B cell (primary cell): ENCODE data around the gene LMOD2. TPM values are rescaled to one million over a fixed set of nuclear protein-coding genes. Genes with fewer than 3 reads are reported as not detected.

Experiments
- ATAC-seq: fragments of 200-7000 bp; cut with Tn5 transposase; one replicate; pipeline ENCODE4 v1.10.0; 2021; ENCODE audit warnings: low read depth, mild to moderate bottlenecking, moderate number of reproducible peaks, moderate library complexity
- CTCF ChIA-PET: fragments of 350-600 bp; sonication (Branson Sonifier 250); formaldehyde crosslinking; loops from one replicate; lab custom pipeline; 2021; ENCODE audit warnings: antibody characterized with exemption, inconsistent platforms; lab: Charles Lee
- POLR2A ChIA-PET: fragments of 350-600 bp; sonication (Branson Sonifier 250); formaldehyde crosslinking; loops from one replicate; lab custom pipeline; 2021; ENCODE audit warnings: antibody characterized with exemption; lab: Charles Lee
- DNase-seq: peaks from one replicate; pipeline ENCODE4 v3.0.0; 2013
- H2AFZ ChIP-seq: 2 replicates; pipeline ENCODE4 v1.6.1; 2012; ENCODE audit warnings: mild to moderate bottlenecking, low read depth, low read length; ENCODE audit not compliant: insufficient read depth, poor library complexity, severe bottlenecking
- H3K27ac ChIP-seq, 2 donors: 1 replicate in 1 of 2; 2 replicates in 1 of 2; pipeline ENCODE4 v1.5.1; 2012 to 2013; ENCODE audit warnings: low read length in 2 of 2, mild to moderate bottlenecking in 2 of 2, moderate library complexity in 1 of 2
- H3K27me3 ChIP-seq, 4 experiments: fragments of 200-600 bp in 1 of 4; sonication (generic) in 1 of 4; replicated peaks in 1 of 4; 1 replicate in 2 of 4; 2 replicates in 2 of 4; pipeline versions ENCODE4 v1.6.1 to v1.7.0; 2013 to 2016; ENCODE audit warnings: low read length in 3 of 4, mild to moderate bottlenecking in 2 of 4, mixed read lengths in 1 of 4, moderate library complexity in 1 of 4; ENCODE audit not compliant: insufficient read depth in 4 of 4, control insufficient read depth in 3 of 4; ENCODE audit errors: control extremely low read depth in 1 of 4
- H3K36me3 ChIP-seq, 2 experiments: replicated peaks in 1 of 2; 1 replicate in 1 of 2; 2 replicates in 1 of 2; pipeline versions ENCODE4 v1.6.1 to v1.7.1; 2013; ENCODE audit warnings: low read length in 1 of 2; ENCODE audit not compliant: insufficient read depth in 2 of 2, control insufficient read depth in 1 of 2; ENCODE audit errors: control extremely low read depth in 1 of 2, extremely low read depth in 1 of 2
- H3K4me1 ChIP-seq, 2 donors: fragments of 200-600 bp in 1 of 2; sonication (generic) in 1 of 2; 1 replicate in 1 of 2; 2 replicates in 1 of 2; pipeline versions ENCODE4 v1.5.1 to v1.6.1; 2013 to 2017; ENCODE audit warnings: low read length in 2 of 2; ENCODE audit not compliant: control insufficient read depth in 2 of 2, insufficient read depth in 2 of 2
- H3K4me2 ChIP-seq: replicated peaks from 2 replicates; pipeline ENCODE3; 2012; ENCODE audit warnings: mild to moderate bottlenecking, low read depth, low read length; ENCODE audit not compliant: poor library complexity, severe bottlenecking
- H3K4me3 ChIP-seq, 5 experiments: fragments of 200-600 bp in 1 of 5; sonication (generic) in 1 of 5; 1 replicate in 3 of 5; 2 replicates in 2 of 5; pipeline versions ENCODE4 v1.5.1 to v1.7.0; 2011 to 2016; ENCODE audit warnings: low read length in 4 of 5, mild to moderate bottlenecking in 4 of 5, low read depth in 2 of 5, control low read depth in 1 of 5, moderate library complexity in 1 of 5; ENCODE audit not compliant: insufficient read depth in 1 of 5; ENCODE audit errors: control extremely low read depth in 1 of 5, extremely low read depth in 1 of 5
- H3K79me2 ChIP-seq: fragments of 200-600 bp; sonication (generic); one replicate; pipeline ENCODE4 v1.6.0; 2016; ENCODE audit warnings: low read length; ENCODE audit not compliant: control insufficient read depth, insufficient read depth
- H3K9ac ChIP-seq: fragments of 200-600 bp; sonication (generic); 2 replicates; pipeline ENCODE4 v1.6.1; 2017; ENCODE audit warnings: mild to moderate bottlenecking, low read length, moderate library complexity
- H3K9me3 ChIP-seq, 3 donors: one replicate each; pipeline versions ENCODE4 v1.6.1 to v1.7.1; 2013; ENCODE audit warnings: low read length in 2 of 3; ENCODE audit not compliant: control insufficient read depth in 2 of 3, insufficient read depth in 1 of 3; ENCODE audit errors: control extremely low read depth in 1 of 3
- H4K20me1 ChIP-seq: 2 replicates; pipeline ENCODE4 v1.6.0; 2012; ENCODE audit warnings: mild to moderate bottlenecking, low read length; ENCODE audit not compliant: insufficient read depth, control insufficient read depth, poor library complexity, severe bottlenecking
- H3K27ac Mint-ChIP-seq: one replicate; pipeline ENCODE4 v1.8.0; 2021; ENCODE audit warnings: mixed read lengths
- H3K27me3 Mint-ChIP-seq: one replicate; pipeline ENCODE4 v1.8.0; 2021; ENCODE audit warnings: mixed read lengths
- H3K4me1 Mint-ChIP-seq: one replicate; pipeline ENCODE4 v1.8.0; 2021; ENCODE audit warnings: mixed read lengths
- H3K4me3 Mint-ChIP-seq: one replicate; pipeline ENCODE4 v1.8.0; 2021; ENCODE audit warnings: mixed read lengths
- H3K9me3 Mint-ChIP-seq: one replicate; pipeline ENCODE4 v1.8.0; 2022; ENCODE audit warnings: mixed read lengths; ENCODE audit not compliant: insufficient read depth
- EZH2 ChIP-seq: IDR thresholded peaks from 2 replicates; pipeline ENCODE4 v1.6.1; 2012; ENCODE audit warnings: borderline replicate concordance, low read depth, mild to moderate bottlenecking, moderate library complexity, low read length; ENCODE audit not compliant: insufficient read depth, poor library complexity, severe bottlenecking
- WGBS: methylation state at CpG from one replicate; pipeline ENCODE4 v1.1.5; 2013; ENCODE audit warnings: missing lambda C conversion rate; ENCODE audit not compliant: insufficient coverage; 5-methylcytosine and 5-hydroxymethylcytosine counted together
- intact Hi-C: fragments of 100-400 bp; cut with micrococcal nuclease; formaldehyde crosslinking; loops from one replicate; pipeline ENCODE4 v1.10.0; 2022
- polyA plus RNA-seq: library from polyadenylated mRNA; depleted of rRNA; stranded (reverse); fragments of >200 nt; gene quantifications from 2 replicates; pipeline ENCODE4 v1.2.3, GENCODE V29; 2012
- total RNA-seq, 2 donors: library from RNA; stranded (reverse); fragments of 120-200 nt in 1 of 2; gene quantifications; 1 replicate in 1 of 2; 2 replicates in 1 of 2; pipeline versions ENCODE4 v1.2.3 to v1.2.4, GENCODE V29; 2013 to 2022
- TF ChIP-seq, protein P1 (sequence below): fragments of 200-600 bp; IDR thresholded peaks from one replicate; pipeline ENCODE4 v1.8.0; 2022; ENCODE audit warnings: antibody characterized with exemption, mild to moderate bottlenecking

The LMOD2 gene
- total and polyA plus RNA-seq, 2 donors (not counting 1 experiment from before 2014, with no cell fraction given): not detected

DNA sequence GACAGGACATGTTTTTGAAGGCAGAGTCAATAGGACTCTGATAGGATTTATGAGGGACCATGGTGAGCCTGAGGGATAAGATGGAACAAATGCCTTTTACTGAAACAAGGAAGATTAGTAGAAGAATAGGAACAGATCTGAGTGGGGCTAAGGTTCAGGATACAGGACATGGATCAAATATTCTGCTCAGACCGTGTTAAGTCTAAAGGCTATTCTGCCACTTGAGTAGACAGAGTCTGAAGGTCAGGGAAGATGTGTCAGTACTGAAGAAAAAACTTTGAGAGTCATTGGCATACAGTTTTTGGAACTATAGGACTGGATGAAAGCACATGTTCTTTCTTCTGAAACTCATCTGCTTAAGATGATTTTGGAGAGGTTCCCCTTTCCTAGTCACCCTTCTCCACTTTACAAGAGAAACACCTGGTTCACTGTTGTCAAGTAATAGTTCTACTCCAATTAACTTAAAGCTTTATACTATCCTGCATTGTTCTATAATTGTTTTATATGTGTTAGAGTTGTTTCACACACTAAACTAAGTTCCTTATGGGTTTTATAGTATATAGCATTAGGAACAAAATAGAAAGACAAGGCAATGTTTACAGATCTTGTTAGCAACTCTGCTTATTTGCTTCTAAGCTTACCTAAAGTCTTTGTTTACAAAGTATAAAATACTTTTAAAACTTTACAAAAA, 49.7 kb downstream of the LMOD2 start:
- no peak for TF ChIP-seq EZH2
- TF ChIP-seq, protein P1, sequence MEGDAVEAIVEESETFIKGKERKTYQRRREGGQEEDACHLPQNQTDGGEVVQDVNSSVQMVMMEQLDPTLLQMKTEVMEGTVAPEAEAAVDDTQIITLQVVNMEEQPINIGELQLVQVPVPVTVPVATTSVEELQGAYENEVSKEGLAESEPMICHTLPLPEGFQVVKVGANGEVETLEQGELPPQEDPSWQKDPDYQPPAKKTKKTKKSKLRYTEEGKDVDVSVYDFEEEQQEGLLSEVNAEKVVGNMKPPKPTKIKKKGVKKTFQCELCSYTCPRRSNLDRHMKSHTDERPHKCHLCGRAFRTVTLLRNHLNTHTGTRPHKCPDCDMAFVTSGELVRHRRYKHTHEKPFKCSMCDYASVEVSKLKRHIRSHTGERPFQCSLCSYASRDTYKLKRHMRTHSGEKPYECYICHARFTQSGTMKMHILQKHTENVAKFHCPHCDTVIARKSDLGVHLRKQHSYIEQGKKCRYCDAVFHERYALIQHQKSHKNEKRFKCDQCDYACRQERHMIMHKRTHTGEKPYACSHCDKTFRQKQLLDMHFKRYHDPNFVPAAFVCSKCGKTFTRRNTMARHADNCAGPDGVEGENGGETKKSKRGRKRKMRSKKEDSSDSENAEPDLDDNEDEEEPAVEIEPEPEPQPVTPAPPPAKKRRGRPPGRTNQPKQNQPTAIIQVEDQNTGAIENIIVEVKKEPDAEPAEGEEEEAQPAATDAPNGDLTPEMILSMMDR: no peak
- no peaks in the 10 kb centered on the region for H3K27me3 ChIP-seq
- H3K27ac ChIP-seq: no peak overlapping the region
- intact Hi-C loops: no loop called here
- no peaks in the 10 kb centered on the region for H3K27me3 Mint-ChIP-seq
- no peaks in the 10 kb centered on the region for H3K79me2 ChIP-seq
- H3K4me2 ChIP-seq: no peak overlapping the region
- H3K27ac Mint-ChIP-seq: no peak overlapping the region
- no peak overlapping the region for H2AFZ ChIP-seq
- no peak for ATAC-seq
- no peaks in the 10 kb centered on the region for H3K9me3 Mint-ChIP-seq
- H3K36me3 ChIP-seq: peaks cover 2 to 17% of the 10 kb centered on the region in 2 experiments
- POLR2A ChIA-PET: no interaction called here
- H3K9ac ChIP-seq: no peak overlapping the region
- H3K4me1 ChIP-seq: no peaks in the 10 kb centered on the region
- H3K9me3 ChIP-seq: no peaks in the 10 kb centered on the region
- no peak overlapping the region for H3K4me3 Mint-ChIP-seq
- WGBS: 100% methylated on average over 1 of the region's 1 CpG
- no peak overlapping the region for H3K4me3 ChIP-seq
- DNase-seq: no peak
- CTCF ChIA-PET: interaction anchor here (1.4 to 1.6 kb wide), 2 partner anchors 15 to 212 kb away, joined by 3 read pairs; no protein-coding TSS in a partner anchor
- H3K4me1 Mint-ChIP-seq: no peaks in the 10 kb centered on the region
- no peaks in the 10 kb centered on the region for H4K20me1 ChIP-seq

- H3K27me3 ChIP-seq: no peaks in the 10 kb centered on the region
- TF ChIP-seq EZH2: no peak
- TF ChIP-seq, protein P1: no peak
- peaks cover 2 to 17% of the 10 kb centered on the region in 2 experiments for H3K36me3 ChIP-seq
- no peak overlapping the region for H3K27ac ChIP-seq
- H3K9me3 ChIP-seq: no peaks in the 10 kb centered on the region
- Mint-ChIP-seq H3K9me3 (no peaks in the 10 kb centered on the region), H3K4me3 (no peak overlapping the region), H3K27me3 (no peaks in the 10 kb centered on the region), H3K4me1 (peaks cover 8% of the 10 kb centered on the region), H3K27ac (no peak overlapping the region)
- H3K4me3 ChIP-seq: no peak overlapping the region
- DNase-seq (no peak), ATAC-seq (no peak)
- intact Hi-C loops: no loop called here
- H4K20me1 ChIP-seq: no peaks in the 10 kb centered on the region
- CTCF ChIA-PET: no interaction called here
- no CpG with 5 or more reads among the region's 2 CpGs for WGBS
- no peak overlapping the region for H3K4me2 ChIP-seq
- H3K9ac ChIP-seq: no peak overlapping the region
- POLR2A ChIA-PET: no interaction called here
- H3K4me1 ChIP-seq: no peaks in the 10 kb centered on the region
- H3K79me2 ChIP-seq: no peaks in the 10 kb centered on the region
- H2AFZ ChIP-seq: no peak overlapping the region
Measured at GRCh38 chr7:123709525-123709924, 53.9 kb downstream of the LMOD2 start.
